Right lobe of liver (tissue), 6 donors: Measurements from ENCODE around the gene CORO2B. TPM values are rescaled to one million over a fixed set of nuclear protein-coding genes. Genes with fewer than 3 reads are reported as not detected.
A peak's percentile ranks its signal among the peaks of the same experiment; 100 is the strongest.

ENCODE experiments used
- ATAC-seq, 4 donors: fragments of 200-7000 bp; cut with Tn5 transposase; one replicate each; pipeline ENCODE4 v1.9.1; 2020; ENCODE audit warnings: mild to moderate bottlenecking in 4 of 4, moderate library complexity in 4 of 4
- DNase-seq, 3 donors: peaks; one replicate each; pipeline ENCODE4 v3.0.0-alpha.2; 2020
- H3K27ac ChIP-seq, 3 donors: fragments of 200-600 bp; one replicate each; pipeline ENCODE4 v1.8.0; 2022
- H3K27me3 ChIP-seq, 2 donors: fragments of 200-600 bp; one replicate each; pipeline ENCODE4 v1.8.0; 2022
- H3K36me3 ChIP-seq, 4 donors: fragments of 200-600 bp; sonication (generic) in 1 of 4; one replicate each; pipeline versions ENCODE4 v1.5.1 to v1.8.0; 2017 to 2022; ENCODE audit warnings: control low read depth in 1 of 4
- H3K4me1 ChIP-seq, 4 donors: fragments of 200-600 bp; sonication (generic) in 1 of 4; one replicate each; pipeline versions ENCODE4 v1.5.1 to v1.8.0; 2017 to 2022; ENCODE audit warnings: control low read depth in 1 of 4
- H3K4me3 ChIP-seq, 3 donors: fragments of 200-600 bp; one replicate each; pipeline ENCODE4 v1.8.0; 2022
- H3K9me3 ChIP-seq, 4 donors: fragments of 200-600 bp; sonication (generic) in 1 of 4; one replicate each; pipeline versions ENCODE4 v1.5.1 to v1.8.0; 2017 to 2022; ENCODE audit warnings: control low read depth in 1 of 4
- POLR2A ChIP-seq: fragments of 450-650 bp; IDR thresholded peaks from one replicate; pipeline ENCODE4 v1.6.1; 2017; ENCODE audit warnings: antibody characterized with exemption, mild to moderate bottlenecking
- WGBS: methylation state at CpG from one replicate; pipeline ENCODE4 v1.1.6; 2018; ENCODE audit warnings: low coverage, low lambda C conversion rate; ENCODE audit not compliant: insufficient coverage; ENCODE audit errors: missing lambda C conversion rate; 5-methylcytosine and 5-hydroxymethylcytosine counted together
- intact Hi-C, 2 donors: fragments of 100-400 bp; cut with DNase I; formaldehyde crosslinking; loops; one replicate each; pipeline versions ENCODE4 v1.11.2 to v1.14.1; 2022
- total RNA-seq, 6 experiments: library from RNA; depleted of rRNA in 2 of 6; stranded (reverse); fragments of >200 nt in 2 of 6; fragmentation: NEBNext Ultra II Directional in 3 of 6; extraction: Animal tissue kit (Norgen Biotek cat#: 25700) in 3 of 6; gene quantifications; one replicate each; pipeline versions ENCODE4 v1.1.0 to v1.2.4, GENCODE V29; 2016 to 2023
- TF ChIP-seq, protein P1 (sequence below), 4 donors: fragments of 200-600 bp in 3 of 4; fragments of 450-650 bp in 1 of 4; IDR thresholded peaks; one replicate each; pipeline versions ENCODE4 v1.5.1 to v1.8.0; 2016 to 2022; ENCODE audit warnings: antibody characterized with exemption in 4 of 4, mild to moderate bottlenecking in 2 of 4
- donor health status: DM: no; HTN: yes; CAD: no.
- donor health status: DM: no; HTN: no; CAD: no.
- donor health status: DM: no; HTN: no; CAD: no.
- donor health status: DM: no; HTN: yes; CAD: no.
- donor health status: DM: no; HTN: yes; CAD: no.

Gene CORO2B
- total RNA-seq, 6 experiments from 2014 or later = 0.18 to 0.68 (median 0.41) TPM

DNA sequence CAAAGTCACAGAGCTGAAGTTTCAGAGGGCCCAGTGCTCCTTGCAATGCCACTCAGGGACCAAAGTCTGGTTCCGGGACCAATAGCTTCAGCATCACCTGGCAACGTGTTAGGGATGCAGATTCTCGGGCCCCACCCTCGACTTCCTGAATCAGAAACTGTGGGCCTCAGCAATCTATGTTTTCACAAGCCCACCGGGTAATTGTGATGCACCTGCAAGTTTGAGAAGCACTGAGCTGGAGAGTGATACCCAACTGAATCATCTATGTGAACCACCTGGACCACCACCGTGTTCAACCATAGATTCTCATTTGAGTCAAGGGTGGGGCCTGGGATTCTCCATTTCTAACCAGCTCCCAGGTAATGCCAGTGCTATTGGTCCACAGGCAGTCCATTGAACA, 55.7 kb downstream of the CORO2B start:
- Histone ChIP-seq H3K27me3 (no peaks in the 10 kb centered on the region), H3K27ac (no peak overlapping the region), H3K4me1 (no peaks in the 10 kb centered on the region), H3K36me3 (no peaks in the 10 kb centered on the region), H3K4me3 (no peak overlapping the region), H3K9me3 (no peaks in the 10 kb centered on the region)
- no peak for TF ChIP-seq POLR2A
- TF ChIP-seq, protein P1, sequence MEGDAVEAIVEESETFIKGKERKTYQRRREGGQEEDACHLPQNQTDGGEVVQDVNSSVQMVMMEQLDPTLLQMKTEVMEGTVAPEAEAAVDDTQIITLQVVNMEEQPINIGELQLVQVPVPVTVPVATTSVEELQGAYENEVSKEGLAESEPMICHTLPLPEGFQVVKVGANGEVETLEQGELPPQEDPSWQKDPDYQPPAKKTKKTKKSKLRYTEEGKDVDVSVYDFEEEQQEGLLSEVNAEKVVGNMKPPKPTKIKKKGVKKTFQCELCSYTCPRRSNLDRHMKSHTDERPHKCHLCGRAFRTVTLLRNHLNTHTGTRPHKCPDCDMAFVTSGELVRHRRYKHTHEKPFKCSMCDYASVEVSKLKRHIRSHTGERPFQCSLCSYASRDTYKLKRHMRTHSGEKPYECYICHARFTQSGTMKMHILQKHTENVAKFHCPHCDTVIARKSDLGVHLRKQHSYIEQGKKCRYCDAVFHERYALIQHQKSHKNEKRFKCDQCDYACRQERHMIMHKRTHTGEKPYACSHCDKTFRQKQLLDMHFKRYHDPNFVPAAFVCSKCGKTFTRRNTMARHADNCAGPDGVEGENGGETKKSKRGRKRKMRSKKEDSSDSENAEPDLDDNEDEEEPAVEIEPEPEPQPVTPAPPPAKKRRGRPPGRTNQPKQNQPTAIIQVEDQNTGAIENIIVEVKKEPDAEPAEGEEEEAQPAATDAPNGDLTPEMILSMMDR (IDR thresholded peaks at IDR 0.05) = no peak
- 82% methylated on average over 4 of the region's 6 CpGs for WGBS
- intact Hi-C loops = no loop called here
- no peak for ATAC-seq
- DNase-seq = no peak

DNA sequence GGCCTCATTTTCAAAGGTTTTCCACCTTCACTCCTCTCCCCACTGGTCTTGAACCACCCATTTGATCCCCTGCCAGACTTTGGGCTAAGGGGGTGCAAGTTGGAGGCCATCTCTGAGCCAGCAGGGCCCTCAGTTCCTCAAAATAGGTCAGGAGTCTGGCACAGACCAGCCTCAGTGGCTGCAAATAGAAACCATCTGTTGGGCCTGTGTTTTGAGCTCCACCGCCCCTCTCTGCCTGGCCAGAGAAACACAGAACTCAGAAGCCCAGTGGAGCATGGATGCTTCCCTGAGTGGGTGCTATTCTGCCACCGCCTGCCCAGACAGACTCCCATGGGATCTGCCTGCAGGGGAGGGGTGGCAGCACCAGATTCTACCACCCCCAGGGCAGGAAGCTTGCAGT, 56.3 kb downstream of the CORO2B start:
- no CpG with 5 or more reads among the region's 2 CpGs for WGBS
- DNase-seq (no peak), ATAC-seq (no peak)
- TF ChIP-seq POLR2A = no peak
- TF ChIP-seq, protein P1 (IDR thresholded peaks at IDR 0.05) = no peak
- H3K27me3 ChIP-seq = no peaks in the 10 kb centered on the region
- intact Hi-C loops = no loop called here
- H3K36me3 ChIP-seq = no peaks in the 10 kb centered on the region
- H3K4me1 ChIP-seq = no peaks in the 10 kb centered on the region
- H3K27ac ChIP-seq = no peak overlapping the region
- no peak overlapping the region for H3K4me3 ChIP-seq
- no peaks in the 10 kb centered on the region for H3K9me3 ChIP-seq

DNA sequence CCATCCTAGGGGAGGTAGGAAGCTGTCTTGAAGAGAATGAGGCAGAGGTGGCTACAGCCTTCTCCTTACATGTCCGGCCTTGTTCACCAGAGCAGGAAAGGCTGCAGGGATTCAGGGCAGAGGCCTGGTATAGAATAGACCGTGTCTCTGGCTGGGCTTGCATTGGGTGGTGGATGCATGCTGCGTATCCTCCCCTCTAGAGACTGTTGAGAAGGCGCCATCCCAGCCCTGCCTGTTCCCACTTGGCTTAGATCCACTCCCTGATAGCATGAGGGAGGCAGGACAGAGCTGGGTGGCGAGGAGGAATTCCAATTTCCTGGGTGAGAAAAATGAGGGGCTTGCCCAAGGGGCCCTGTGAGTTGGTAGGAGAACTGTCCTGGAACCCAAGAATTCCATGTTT, 57.5 kb downstream of the CORO2B start:
- Histone ChIP-seq H3K4me3 (no peak overlapping the region), H3K9me3 (no peaks in the 10 kb centered on the region), H3K4me1 (no peaks in the 10 kb centered on the region), H3K27me3 (no peaks in the 10 kb centered on the region), H3K36me3 (no peaks in the 10 kb centered on the region), H3K27ac (no peak overlapping the region)
- intact Hi-C loops = no loop called here
- DNase-seq (no peak), ATAC-seq (no peak)
- no peak for TF ChIP-seq POLR2A
- TF ChIP-seq, protein P1 (IDR thresholded peaks at IDR 0.05) = no peak
- WGBS = 80% methylated on average over 1 of the region's 5 CpGs

- ATAC-seq = peak in 1 of 4 donors; percentile 27
- DNase-seq = no peak
- Histone ChIP-seq H3K27me3 (no peaks in the 10 kb centered on the region), H3K27ac (no peak overlapping the region), H3K4me3 (no peak overlapping the region), H3K36me3 (no peaks in the 10 kb centered on the region), H3K4me1 (no peaks in the 10 kb centered on the region), H3K9me3 (no peaks in the 10 kb centered on the region)
- TF ChIP-seq POLR2A = no peak
- TF ChIP-seq, protein P1 (IDR thresholded peaks at IDR 0.05) = no peak
- intact Hi-C loops = no loop called here
- WGBS = 69% methylated on average over 4 of the region's 5 CpGs
Observed at GRCh38 chr15:68637767-68638404, 59.1 kb downstream of the CORO2B start.
